ENCODE measurements around the gene KIF13A. TPM values are rescaled to one million over a fixed set of nuclear protein-coding genes. Genes with fewer than 3 reads are reported as not detected.
"Not testable (repeated sequence)": the region's sequence is repeated elsewhere in the genome, so short reads cannot be mapped to it uniquely, and the experiment has no call there.

KIF13A gene
- polyA plus RNA-seq, 1 experiment, result 57.7 TPM

- Histone ChIP-seq H3K4me3 (ENCODE audit: low read depth, low read length) (no peak overlapping the region), H3K27ac (ENCODE audit: low read depth, low read length) (no peak overlapping the region), H3K9me3 (ENCODE audit: control insufficient read depth, insufficient read depth, low read length) (no peaks in the 10 kb centered on the region), H3K27me3 (ENCODE audit: control insufficient read depth, insufficient read depth, low read length) (no peaks in the 10 kb centered on the region)
- DNase-seq (ENCODE audit: low read depth, low spot score), result no peak
- TF ChIP-seq CTCF (IDR thresholded peaks at IDR 0.05; ENCODE audit: low read depth, low read length), result no peak
- POLR2A ChIA-PET, result no interaction called here
- CTCF ChIA-PET, result no interaction called here
Measured at GRCh38 chr6:17754254-17754653, 233.2 kb downstream of the KIF13A start.

- H3K27me3 ChIP-seq (ENCODE audit: control insufficient read depth, insufficient read depth, low read length); POLR2A ChIA-PET; H3K4me3 ChIP-seq (ENCODE audit: low read depth, low read length); H3K27ac ChIP-seq (ENCODE audit: low read depth, low read length); CTCF ChIA-PET; DNase-seq (ENCODE audit: low read depth, low spot score); H3K9me3 ChIP-seq (ENCODE audit: control insufficient read depth, insufficient read depth, low read length): not testable (repeated sequence)
Measured at GRCh38 chr6:17745324-17745723, 242.1 kb downstream of the KIF13A start.

- POLR2A ChIA-PET; DNase-seq (ENCODE audit: low read depth, low spot score); H3K27me3 ChIP-seq (ENCODE audit: control insufficient read depth, insufficient read depth, low read length); H3K9me3 ChIP-seq (ENCODE audit: control insufficient read depth, insufficient read depth, low read length); H3K4me3 ChIP-seq (ENCODE audit: low read depth, low read length); CTCF ChIA-PET; H3K27ac ChIP-seq (ENCODE audit: low read depth, low read length): not testable (repeated sequence)
Measured at GRCh38 chr6:17744757-17745308, 242.6 kb downstream of the KIF13A start.

- CTCF ChIA-PET, result no interaction called here
- Histone ChIP-seq H3K27ac (ENCODE audit: low read depth, low read length) (no peak overlapping the region), H3K4me3 (ENCODE audit: low read depth, low read length) (no peak overlapping the region), H3K27me3 (ENCODE audit: control insufficient read depth, insufficient read depth, low read length) (no peaks in the 10 kb centered on the region), H3K9me3 (ENCODE audit: control insufficient read depth, insufficient read depth, low read length) (peaks cover 4% of the 10 kb centered on the region; the same call in 1 of the 2 replicates)
- no peak for TF ChIP-seq CTCF (IDR thresholded peaks at IDR 0.05; ENCODE audit: low read depth, low read length)
- DNase-seq (ENCODE audit: low read depth, low spot score), result no peak
- POLR2A ChIA-PET, result no interaction called here
Measured at GRCh38 chr6:17744019-17744756, 243.2 kb downstream of the KIF13A start.

GRCh38 chr6:17741507-17741906, 245.9 kb downstream of the KIF13A start:
- DNase-seq (ENCODE audit: low read depth, low spot score), result no peak
- ChIA-PET CTCF (no interaction called here), POLR2A (interaction anchor here (0.6 kb wide), 1 partner anchor 16 kb away, joined by 3 read pairs; no protein-coding TSS in a partner anchor)
- H3K27ac ChIP-seq (ENCODE audit: low read depth, low read length), result no peak overlapping the region
- peaks cover 11% of the 10 kb centered on the region for H3K9me3 ChIP-seq (ENCODE audit: control insufficient read depth, insufficient read depth, low read length)
- no peaks in the 10 kb centered on the region for H3K27me3 ChIP-seq (ENCODE audit: control insufficient read depth, insufficient read depth, low read length)
- TF ChIP-seq CTCF (IDR thresholded peaks at IDR 0.05; ENCODE audit: low read depth, low read length), result no peak
- H3K4me3 ChIP-seq (ENCODE audit: low read depth, low read length), result no peak overlapping the region

- H3K27ac ChIP-seq (ENCODE audit: low read depth, low read length), result no peak overlapping the region
- no peak for TF ChIP-seq CTCF (IDR thresholded peaks at IDR 0.05; ENCODE audit: low read depth, low read length)
- POLR2A ChIA-PET, result no interaction called here
- peaks cover 16% of the 10 kb centered on the region for H3K9me3 ChIP-seq (ENCODE audit: control insufficient read depth, insufficient read depth, low read length)
- no peaks in the 10 kb centered on the region for H3K27me3 ChIP-seq (ENCODE audit: control insufficient read depth, insufficient read depth, low read length)
- CTCF ChIA-PET, result interaction anchor here (0.5 kb wide), 1 partner anchor 17 kb away, joined by 3 read pairs; no protein-coding TSS in a partner anchor
- DNase-seq (ENCODE audit: low read depth, low spot score), result no peak
- no peak overlapping the region for H3K4me3 ChIP-seq (ENCODE audit: low read depth, low read length)
Measured at GRCh38 chr6:17740559-17741220, 246.7 kb downstream of the KIF13A start.
